ENCODE measurements around the gene TAT.

Gene TAT

GRCh38 chr16:71536752-71537499 is 40.0 kb downstream of the TAT start:
- FAIRE-seq, result no peak

- FAIRE-seq, result no peak
Measured at GRCh38 chr16:71532366-71532765, 44.5 kb downstream of the TAT start.

GRCh38 chr16:71528863-71529262 is 48.0 kb downstream of the TAT start:
- no peak for FAIRE-seq

GRCh38 chr16:71528257-71528656 is 48.6 kb downstream of the TAT start:
- no peak for FAIRE-seq

DNA sequence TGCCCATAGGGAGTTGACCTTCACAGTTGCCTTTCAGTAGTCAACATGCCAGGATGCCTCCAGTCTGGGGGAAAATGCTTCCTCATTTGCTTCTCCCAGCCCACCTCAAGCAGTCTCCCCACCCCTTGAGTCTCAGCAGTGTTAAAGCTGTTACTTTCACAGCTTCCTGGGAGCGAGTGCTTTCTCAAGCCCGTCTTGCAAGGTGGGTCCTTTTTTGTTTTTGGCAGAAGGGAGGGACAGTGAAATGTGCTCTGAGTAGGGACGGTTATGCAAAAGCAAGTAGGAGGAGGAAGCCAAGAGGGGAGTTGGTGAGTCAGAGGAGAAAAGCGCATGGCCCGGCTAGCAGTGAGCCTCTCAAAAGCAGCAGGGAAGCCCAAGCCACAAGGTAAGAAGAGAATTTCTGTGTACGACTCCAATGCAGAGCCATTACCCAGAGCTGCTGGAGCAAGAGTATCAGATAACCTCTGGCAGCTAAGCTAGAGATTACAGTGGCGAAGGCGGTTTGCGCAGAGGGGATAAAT is 50.7 kb downstream of the TAT start, which contains the start of gene CHST4:
TSS of gene CHST4 (plus strand) at position 316 of the 521 bp plus-strand sequence. CDS start 10,252 bp downstream, outside the sequence.
- no peak for FAIRE-seq

DNA sequence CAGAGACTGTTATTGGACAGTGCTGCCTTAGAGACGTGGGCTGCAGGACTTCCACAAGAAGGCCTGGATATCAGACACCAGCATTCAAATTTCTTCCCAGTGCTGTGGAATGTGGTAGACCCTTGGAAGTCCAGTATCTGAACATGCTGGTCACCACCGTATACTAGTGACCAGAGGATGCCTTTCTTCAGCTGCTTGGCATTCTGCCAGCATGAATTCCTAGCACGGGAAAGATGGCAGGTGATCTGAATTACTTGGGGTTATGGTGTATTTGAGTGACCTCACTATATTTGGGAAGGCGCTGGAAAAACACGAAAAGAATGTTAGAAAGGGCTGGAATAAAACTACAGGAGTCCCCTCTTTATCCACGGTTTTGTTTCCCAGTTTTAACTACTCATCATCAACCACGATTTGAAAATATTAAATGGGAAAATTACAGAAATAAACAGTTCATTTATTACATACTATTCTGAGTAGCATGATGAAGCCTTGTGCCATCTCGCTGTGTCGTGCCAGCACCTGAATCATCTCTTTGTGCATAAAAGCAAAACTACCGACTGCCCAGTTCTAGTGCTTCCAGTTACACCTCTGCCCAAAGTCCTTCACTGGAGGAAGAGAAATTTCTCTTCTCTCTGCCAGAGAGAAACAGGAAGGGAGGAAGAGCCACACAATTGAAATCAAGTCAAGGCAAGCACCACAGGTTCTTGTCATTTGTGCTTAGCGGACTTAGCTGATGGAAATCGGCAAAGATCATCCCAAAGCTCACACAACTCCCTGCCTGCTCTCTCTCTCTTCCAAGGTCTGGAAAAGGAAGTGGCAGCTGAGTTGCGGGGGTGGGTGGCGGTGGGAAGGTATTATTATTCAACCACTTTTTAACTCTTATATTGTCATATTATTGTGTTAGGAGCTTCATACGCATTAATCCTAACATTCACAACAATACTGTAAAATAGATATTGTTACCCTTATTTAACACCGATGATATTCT is 52.0 kb downstream of the TAT start:
- no peak for FAIRE-seq

GRCh38 chr16:71520550-71520949 is 56.3 kb downstream of the TAT start:
- FAIRE-seq, result no peak
